PFSK-1 (cell line): ENCODE results near the gene KHSRP.

Source experiments
- FOXP2 ChIP-seq: optimal IDR thresholded peaks from 2 replicates; pipeline ENCODE3; 2011; ENCODE audit warnings: borderline replicate concordance, control low read depth, inconsistent platforms; ENCODE audit not compliant: insufficient read depth; ENCODE audit errors: extremely low read length, extremely low read depth
- POLR2AphosphoS5 ChIP-seq: IDR thresholded peaks from 2 replicates; pipeline ENCODE4 v1.6.1; 2012; ENCODE audit warnings: low read depth, mild to moderate bottlenecking, control low read depth, low read length, moderate library complexity
- REST ChIP-seq, 2 experiments: IDR thresholded peaks; 2 replicates each; pipeline versions ENCODE4 v1.6.1 to v1.8.0; 2011 to 2012; ENCODE audit warnings: low read depth in 2 of 2, low read length in 2 of 2, control low read depth in 1 of 2, inconsistent platforms in 1 of 2, mild to moderate bottlenecking in 1 of 2, moderate library complexity in 1 of 2; ENCODE audit not compliant: insufficient read depth in 1 of 2
- SIN3A ChIP-seq: IDR thresholded peaks from 2 replicates; pipeline ENCODE4 v1.6.1; 2012; ENCODE audit warnings: mild to moderate bottlenecking, low read length, moderate library complexity, borderline replicate concordance; ENCODE audit not compliant: insufficient read depth
- TAF1 ChIP-seq: IDR thresholded peaks from 2 replicates; pipeline ENCODE4 v1.6.1; 2012; ENCODE audit warnings: low read length, control low read depth, borderline replicate concordance; ENCODE audit not compliant: insufficient read depth

- TF ChIP-seq POLR2AphosphoS5, result no peak
- no peak for TF ChIP-seq TAF1
- no peak for TF ChIP-seq REST (IDR thresholded peaks at IDR 0.05; ENCODE audit: insufficient read depth in 1 of 2, low read depth in 2 of 2, low read length in 2 of 2)
- no peak for TF ChIP-seq SIN3A
- TF ChIP-seq FOXP2, result no peak
These were observed 49.8 kb downstream of the KHSRP start for GRCh38 chr19:6374711-6375410.
